ENCODE data around the gene ALDH1B1. TPM values are rescaled to one million over a fixed set of nuclear protein-coding genes. Genes with fewer than 3 reads are reported as not detected.

Gene ALDH1B1
- total and polyA plus RNA-seq, 9 of the 15 experiments (the other 6 are each of a cell fraction or from before 2014, with no cell fraction given): 8.6 to 46.5 (median 30.8) TPM

DNA sequence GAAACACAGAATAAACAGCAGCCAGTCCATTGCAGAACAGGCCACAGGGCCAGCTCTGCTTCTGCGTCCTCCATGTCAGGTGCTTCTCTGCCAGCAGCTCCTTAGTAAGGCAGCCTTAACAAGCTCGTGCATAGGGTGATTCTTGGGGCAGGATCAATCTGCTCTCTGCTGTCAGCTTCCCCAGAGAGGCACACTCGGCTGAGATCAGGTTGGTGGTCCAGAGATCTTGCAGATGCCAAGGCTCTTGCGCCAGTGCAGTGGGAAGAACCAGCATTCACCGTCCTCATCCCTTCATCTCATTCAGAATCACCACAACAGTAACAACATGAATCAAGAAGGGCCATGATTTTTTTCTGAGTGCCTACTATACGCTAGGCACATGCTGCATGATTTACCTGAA, 49.0 kb upstream of the ALDH1B1 start:
- no peak overlapping the region for H3K4me2 ChIP-seq (ENCODE audit: insufficient read depth, low read length)
- no peaks in the 10 kb centered on the region for H4K20me1 ChIP-seq (replicated peaks; ENCODE audit: control insufficient read depth, insufficient read depth, low read length)
- TF ChIP-seq COPS2 (conservative IDR thresholded peaks at IDR 0.05) (no peak), HSF4 (CRISPR knock-in tag; IDR thresholded peaks at IDR 0.05; ENCODE audit: borderline replicate concordance) (no peak), ZBED1 (IDR thresholded peaks at IDR 0.05) (no peak), ZKSCAN1 (IDR thresholded peaks at IDR 0.05; ENCODE audit: low read depth, low read length) (no peak)
- TF ChIP-seq, protein P1, sequence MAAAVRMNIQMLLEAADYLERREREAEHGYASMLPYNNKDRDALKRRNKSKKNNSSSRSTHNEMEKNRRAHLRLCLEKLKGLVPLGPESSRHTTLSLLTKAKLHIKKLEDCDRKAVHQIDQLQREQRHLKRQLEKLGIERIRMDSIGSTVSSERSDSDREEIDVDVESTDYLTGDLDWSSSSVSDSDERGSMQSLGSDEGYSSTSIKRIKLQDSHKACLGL (CRISPR knock-in tag; IDR thresholded peaks at IDR 0.05; ENCODE audit: borderline replicate concordance, poor library complexity, severe bottlenecking): no peak
- TF ChIP-seq, protein P2, sequence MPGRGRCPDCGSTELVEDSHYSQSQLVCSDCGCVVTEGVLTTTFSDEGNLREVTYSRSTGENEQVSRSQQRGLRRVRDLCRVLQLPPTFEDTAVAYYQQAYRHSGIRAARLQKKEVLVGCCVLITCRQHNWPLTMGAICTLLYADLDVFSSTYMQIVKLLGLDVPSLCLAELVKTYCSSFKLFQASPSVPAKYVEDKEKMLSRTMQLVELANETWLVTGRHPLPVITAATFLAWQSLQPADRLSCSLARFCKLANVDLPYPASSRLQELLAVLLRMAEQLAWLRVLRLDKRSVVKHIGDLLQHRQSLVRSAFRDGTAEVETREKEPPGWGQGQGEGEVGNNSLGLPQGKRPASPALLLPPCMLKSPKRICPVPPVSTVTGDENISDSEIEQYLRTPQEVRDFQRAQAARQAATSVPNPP (IDR thresholded peaks at IDR 0.05; ENCODE audit: borderline replicate concordance, insufficient read depth, insufficient read length): no peak
- TF ChIP-seq, protein P3, sequence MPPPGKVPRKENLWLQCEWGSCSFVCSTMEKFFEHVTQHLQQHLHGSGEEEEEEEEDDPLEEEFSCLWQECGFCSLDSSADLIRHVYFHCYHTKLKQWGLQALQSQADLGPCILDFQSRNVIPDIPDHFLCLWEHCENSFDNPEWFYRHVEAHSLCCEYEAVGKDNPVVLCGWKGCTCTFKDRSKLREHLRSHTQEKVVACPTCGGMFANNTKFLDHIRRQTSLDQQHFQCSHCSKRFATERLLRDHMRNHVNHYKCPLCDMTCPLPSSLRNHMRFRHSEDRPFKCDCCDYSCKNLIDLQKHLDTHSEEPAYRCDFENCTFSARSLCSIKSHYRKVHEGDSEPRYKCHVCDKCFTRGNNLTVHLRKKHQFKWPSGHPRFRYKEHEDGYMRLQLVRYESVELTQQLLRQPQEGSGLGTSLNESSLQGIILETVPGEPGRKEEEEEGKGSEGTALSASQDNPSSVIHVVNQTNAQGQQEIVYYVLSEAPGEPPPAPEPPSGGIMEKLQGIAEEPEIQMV (tag; conservative IDR thresholded peaks at IDR 0.05; ENCODE audit: low read depth): no peak
- TF ChIP-seq, protein P4, sequence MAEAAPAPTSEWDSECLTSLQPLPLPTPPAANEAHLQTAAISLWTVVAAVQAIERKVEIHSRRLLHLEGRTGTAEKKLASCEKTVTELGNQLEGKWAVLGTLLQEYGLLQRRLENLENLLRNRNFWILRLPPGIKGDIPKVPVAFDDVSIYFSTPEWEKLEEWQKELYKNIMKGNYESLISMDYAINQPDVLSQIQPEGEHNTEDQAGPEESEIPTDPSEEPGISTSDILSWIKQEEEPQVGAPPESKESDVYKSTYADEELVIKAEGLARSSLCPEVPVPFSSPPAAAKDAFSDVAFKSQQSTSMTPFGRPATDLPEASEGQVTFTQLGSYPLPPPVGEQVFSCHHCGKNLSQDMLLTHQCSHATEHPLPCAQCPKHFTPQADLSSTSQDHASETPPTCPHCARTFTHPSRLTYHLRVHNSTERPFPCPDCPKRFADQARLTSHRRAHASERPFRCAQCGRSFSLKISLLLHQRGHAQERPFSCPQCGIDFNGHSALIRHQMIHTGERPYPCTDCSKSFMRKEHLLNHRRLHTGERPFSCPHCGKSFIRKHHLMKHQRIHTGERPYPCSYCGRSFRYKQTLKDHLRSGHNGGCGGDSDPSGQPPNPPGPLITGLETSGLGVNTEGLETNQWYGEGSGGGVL (CRISPR knock-in tag; IDR thresholded peaks at IDR 0.05): no peak
- intact Hi-C loops (cut with micrococcal nuclease) (no loop called here), in situ Hi-C loops (cut with MboI) (no loop called here)
- H2AFZ ChIP-seq (ENCODE audit: low read depth, low read length): no peak overlapping the region
- FAIRE-seq (no peak), DNase-seq (ENCODE audit: extremely low read depth in 1 of 4, low spot score in 3 of 4) (no peak), ATAC-seq (no peak)
- H3K27me3 ChIP-seq (ENCODE audit: control insufficient read depth in 2 of 2, insufficient read depth in 2 of 2, low read length in 2 of 2): peaks cover 0 to 44% of the 10 kb centered on the region in 2 experiments; a peak in 4 of 5 replicates
- no peaks in the 10 kb centered on the region for H3K4me1 ChIP-seq (replicated peaks in 1 of 2; ENCODE audit: control insufficient read depth in 2 of 2, insufficient read depth in 2 of 2, low read length in 2 of 2)
- POLR2A ChIA-PET: interaction anchor here (0.6 kb wide), 2 partner anchors 161 to 437 kb away, joined by 3 to 5 read pairs; no protein-coding TSS in a partner anchor
- no peak overlapping the region for H3K9ac ChIP-seq (ENCODE audit: insufficient read depth in 1 of 2, low read depth in 2 of 2, low read length in 2 of 2)
- BruUV-seq (replicated peaks): no TSS peak
- H3K79me2 ChIP-seq (ENCODE audit: control insufficient read depth, insufficient read depth, low read length): no peaks in the 10 kb centered on the region
- WGBS (ENCODE audit: insufficient coverage, low coverage, missing lambda C conversion rate): 2% methylated on average over 6 of the region's 6 CpGs
- H3K9me3 ChIP-seq (replicated peaks; ENCODE audit: control insufficient read depth, insufficient read depth, low read depth, low read length): no peaks in the 10 kb centered on the region
- H3K36me3 ChIP-seq (ENCODE audit: control insufficient read depth, insufficient read depth, low read length): no peaks in the 10 kb centered on the region
- H3K9me1 ChIP-seq (ENCODE audit: control insufficient read depth, insufficient read depth, low read length): no peaks in the 10 kb centered on the region
- CTCF ChIA-PET (ENCODE audit: low intra/inter-chr PET ratio): no interaction called here
- no peak overlapping the region for H3K4me3 ChIP-seq
- no peak overlapping the region for H3K27ac ChIP-seq (ENCODE audit: extremely low read depth, low read depth, low read length)
